GM23248 (cell line): ENCODE results near the gene DCUN1D2.

Experiments used
- EZH2 ChIP-seq: fragments of 200-600 bp; sonication (generic); IDR thresholded peaks from 2 replicates; pipeline ENCODE4 v1.6.1; 2018; ENCODE audit warnings: antibody characterized with exemption, mild to moderate bottlenecking; ENCODE audit not compliant: insufficient read depth, poor library complexity, severe bottlenecking
- EZH2phosphoT487 ChIP-seq: fragments of 200-600 bp; sonication (generic); IDR thresholded peaks from 2 replicates; pipeline ENCODE4 v1.6.1; 2018; ENCODE audit warnings: antibody characterized with exemption, moderate library complexity, mild to moderate bottlenecking, low read depth; ENCODE audit not compliant: insufficient read depth

- TF ChIP-seq EZH2phosphoT487 (no peak), EZH2 (no peak)
These were observed 25.2 kb downstream of the DCUN1D2 start for GRCh38 chr13:113465300-113465699.
